ENCODE results near the gene ZFP37.
"Not testable (repeated sequence)": the region's sequence is repeated elsewhere in the genome, so short reads cannot be mapped to it uniquely, and the experiment has no call there.

Gene ZFP37

DNA sequence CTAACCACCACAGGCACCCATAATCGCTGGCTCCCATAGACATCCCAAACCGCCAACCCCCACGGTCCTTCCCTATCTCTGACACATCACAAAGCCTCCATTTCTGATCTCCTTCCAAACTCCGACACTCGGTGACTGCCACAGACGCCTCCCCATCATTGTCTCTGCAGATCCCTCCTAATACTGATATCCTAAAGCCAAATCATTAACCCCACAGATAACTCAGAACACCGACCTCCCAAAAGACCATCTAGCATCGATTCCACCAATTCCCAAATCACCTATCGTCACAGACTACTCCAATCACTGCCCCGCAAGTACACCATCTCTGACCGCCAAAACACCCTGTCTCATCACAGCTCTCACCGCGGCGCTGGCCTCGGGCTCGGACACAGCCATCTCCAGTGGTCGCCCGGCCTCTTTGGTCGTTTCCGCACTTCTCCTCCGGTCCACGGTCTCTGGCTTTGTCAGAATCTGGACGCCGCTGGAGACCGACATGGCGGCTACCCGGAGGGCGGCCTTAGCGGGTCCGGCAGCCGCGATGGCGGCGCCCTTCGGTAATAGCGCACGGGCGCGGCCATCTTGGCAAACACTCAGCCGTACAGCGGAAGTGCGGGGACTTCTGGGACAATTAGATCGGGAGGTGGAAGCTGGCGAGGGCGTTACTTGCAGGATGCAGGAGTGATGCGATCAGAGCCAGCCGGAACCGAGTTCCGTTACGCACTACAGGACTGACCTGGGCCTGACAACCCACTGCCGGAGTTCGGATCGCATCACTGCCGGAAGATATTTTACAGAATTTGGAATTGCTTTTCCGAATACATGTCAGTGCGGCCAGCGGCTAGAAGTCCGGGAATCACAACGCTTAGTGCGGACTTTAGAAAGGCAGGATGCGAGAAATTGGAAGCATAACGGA is at the start of gene ZFP37:
Gene ZFP37 (minus strand): TSS at position 534 of the 916 bp plus-strand sequence. CDS start 36 bp downstream, at position 498.
- peak; percentile 63 to 66 for DNase-seq

DNA sequence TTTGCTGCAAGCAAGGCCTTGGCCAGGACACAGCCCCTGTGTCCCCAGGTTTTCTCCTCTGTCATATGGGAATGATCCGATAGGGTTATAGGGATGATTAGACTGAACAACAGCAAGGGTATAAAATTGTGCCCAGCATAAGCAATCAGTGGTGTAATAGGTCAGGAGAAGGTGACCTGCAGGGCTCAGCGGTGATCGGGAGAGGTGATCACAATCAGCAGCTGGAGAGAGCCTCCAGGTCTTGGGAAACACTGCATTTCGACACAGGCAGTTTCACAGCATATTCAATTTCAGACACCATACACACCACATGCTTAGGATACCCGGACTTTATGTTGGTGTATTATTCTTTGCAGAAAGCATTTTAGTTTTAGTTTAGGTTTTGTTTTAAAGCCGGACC is 48.8 kb upstream of the ZFP37 start:
- not testable (repeated sequence) for DNase-seq

DNA sequence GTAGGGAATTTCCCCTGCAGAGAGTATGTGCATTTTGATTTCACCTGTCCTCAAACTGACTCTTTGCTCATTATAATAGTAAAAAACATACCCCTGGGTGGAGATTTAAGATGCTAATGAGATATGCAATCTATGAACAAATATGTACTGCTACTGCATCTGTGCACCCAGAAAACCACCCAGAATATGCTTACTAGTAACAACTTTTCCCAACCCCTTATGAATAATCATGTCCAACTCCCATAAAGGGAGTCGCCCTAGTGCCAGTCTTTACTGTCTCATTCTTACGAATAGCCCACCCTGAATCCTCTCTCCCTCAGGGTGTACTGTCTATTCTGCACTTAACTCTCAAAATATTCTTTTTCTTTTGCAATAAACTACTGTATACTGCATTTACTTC is 39.0 kb upstream of the ZFP37 start:
- DNase-seq = no peak

- DNase-seq = not testable (repeated sequence)
Measured at GRCh38 chr9:113089924-113090323, 33.4 kb upstream of the ZFP37 start.

GRCh38 chr9:113089143-113089505 is 32.6 kb upstream of the ZFP37 start:
- DNase-seq = not testable (repeated sequence)

- not testable (repeated sequence) for DNase-seq
Measured at GRCh38 chr9:113088456-113089142, 32.1 kb upstream of the ZFP37 start.

GRCh38 chr9:113062932-113063310 is 6.4 kb upstream of the ZFP37 start:
- not testable (repeated sequence) for DNase-seq

GRCh38 chr9:113062256-113062931 is 5.9 kb upstream of the ZFP37 start:
- not testable (repeated sequence) for DNase-seq

DNA sequence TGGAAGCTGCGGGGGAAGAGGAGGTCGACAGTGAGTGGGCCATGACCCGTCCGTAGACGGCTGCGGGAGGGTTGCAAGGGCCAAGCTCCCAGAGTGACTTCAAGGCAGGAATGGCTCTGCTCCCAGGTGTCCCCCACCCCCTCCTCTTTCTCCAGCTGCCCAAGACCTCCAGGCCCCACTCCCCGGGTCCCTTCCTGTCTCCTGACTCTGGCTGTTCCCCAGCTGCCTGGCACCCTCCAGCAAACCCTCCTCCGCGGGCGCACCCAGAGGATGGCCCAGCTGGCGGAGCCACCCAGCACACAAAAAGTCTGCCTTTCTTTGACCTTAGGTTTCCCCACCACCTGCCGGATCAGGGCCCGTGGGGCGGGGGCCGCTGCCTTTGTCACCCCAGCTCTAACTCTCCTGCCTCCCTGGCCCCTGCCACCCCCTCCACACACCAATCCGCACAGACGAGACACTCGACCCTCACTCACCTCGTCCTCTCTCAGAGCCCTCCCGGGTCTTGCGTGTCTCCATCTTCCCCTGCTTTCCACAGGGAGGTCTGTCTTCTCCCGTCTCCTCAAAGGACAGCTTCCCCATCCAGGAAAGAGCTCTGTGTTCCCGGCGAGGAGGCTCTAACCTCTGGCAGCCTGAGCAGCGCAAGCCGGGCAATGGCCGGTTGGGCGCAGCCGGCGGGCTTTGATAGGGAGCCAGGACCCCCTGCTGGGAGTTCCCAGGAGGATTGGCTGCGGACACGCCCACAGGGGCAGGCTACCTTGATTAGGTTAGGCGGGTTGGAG is 4.7 kb upstream of the ZFP37 start:
- not testable (repeated sequence) for DNase-seq

DNA sequence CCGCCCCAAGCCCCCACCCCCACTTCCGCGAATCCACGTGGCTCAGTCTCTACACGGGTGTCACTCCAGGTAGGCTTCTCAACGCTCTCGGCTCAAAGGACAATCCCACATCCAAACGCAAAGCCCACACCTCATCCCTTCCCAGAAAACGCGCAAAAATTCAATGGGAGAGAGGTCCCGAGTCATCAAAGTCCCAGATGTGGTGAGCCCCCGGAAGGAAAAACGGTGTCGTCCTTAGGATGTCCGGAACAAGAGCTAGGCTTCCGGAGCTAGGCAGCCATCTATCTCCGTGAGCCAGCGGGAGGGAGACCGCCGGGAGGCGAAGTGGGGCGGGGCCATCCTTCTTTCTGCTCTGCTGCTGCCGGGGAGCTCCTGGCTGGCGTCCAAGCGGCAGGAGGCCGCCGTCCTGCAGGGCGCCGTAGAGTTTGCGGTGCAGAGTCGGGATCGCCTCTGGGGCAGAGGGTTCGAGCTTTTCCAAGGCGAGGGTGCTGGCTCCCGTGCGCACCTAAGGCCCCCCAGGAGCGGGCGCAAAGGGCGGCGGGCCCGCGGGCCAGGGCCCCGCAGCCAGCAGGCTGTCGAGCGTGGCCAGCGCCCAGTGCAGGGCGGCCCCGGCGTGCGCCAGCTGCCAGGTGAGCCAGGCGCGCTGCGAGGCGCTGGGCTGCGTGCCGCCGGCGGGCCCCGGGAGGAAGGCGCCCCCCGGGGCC is 3.2 kb upstream of the ZFP37 start:
- not testable (repeated sequence) for DNase-seq

DNA sequence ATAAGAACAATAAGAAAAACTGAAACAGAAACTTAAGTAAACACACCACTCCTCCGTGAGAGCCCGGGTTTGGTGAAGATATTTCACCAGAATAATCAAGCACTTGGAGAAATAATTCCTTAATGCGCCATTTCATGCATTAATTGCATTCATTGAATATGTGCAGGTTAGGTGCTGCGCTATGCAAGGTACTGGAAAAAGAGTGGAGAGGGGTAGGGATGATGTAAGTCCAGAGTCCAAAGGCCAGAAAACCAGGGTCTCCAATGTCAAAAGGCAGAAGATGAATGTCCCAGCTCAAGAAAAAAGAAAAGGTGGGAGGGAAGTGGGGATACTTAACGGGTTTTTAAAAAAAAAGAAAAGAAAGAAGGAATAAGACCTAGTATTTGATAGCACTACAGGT is 669 bp upstream of the ZFP37 start:
- DNase-seq = no peak

- DNase-seq = no peak
Measured at GRCh38 chr9:113042884-113043657, 13.5 kb downstream of the ZFP37 start.

DNA sequence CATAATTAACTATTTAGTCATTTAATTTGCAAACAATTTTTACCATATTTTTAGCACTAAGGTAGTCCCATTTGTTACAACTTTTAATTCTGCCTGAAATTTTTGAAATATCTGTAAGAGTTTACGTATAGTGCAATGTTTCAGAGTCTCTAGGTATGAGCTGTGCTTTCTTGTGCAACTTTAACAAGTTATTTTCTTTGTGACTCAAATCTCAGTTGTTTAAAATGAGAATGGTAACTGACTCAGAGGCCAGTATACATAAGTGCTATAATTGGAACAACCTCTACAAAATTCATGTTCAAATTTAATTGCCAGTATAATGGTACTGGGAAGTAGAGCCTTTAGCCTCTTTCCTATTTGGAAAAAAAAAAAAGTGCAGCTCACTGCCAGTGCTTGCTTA is 30.3 kb downstream of the ZFP37 start:
- DNase-seq = no peak

- no peak for DNase-seq
Measured at GRCh38 chr9:113018247-113018646, 38.3 kb downstream of the ZFP37 start.

DNA sequence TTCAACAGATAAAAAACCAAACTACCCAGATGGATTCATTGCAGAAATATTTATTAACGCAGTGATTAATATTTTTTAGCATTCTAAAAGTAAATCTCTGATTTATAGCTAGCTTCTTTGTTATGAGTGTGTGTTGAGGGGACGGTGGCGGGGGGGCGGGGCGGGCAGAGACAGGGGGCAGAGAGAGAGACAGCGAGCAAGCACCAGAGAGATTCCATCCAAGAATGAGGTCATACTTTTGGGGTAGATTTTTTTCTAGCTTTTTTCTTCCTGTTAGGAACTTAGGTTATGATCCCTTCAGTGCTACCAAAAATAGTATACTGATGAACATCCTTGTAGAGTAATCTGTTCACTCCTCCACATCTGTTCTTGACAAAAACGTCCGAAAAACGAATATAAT is 44.0 kb downstream of the ZFP37 start:
- DNase-seq = no peak

GRCh38 chr9:113011911-113012381 is 44.6 kb downstream of the ZFP37 start, which contains the start of gene ZNF883:
ZNF883 (minus strand) TSS chr9:113012192.
- DNase-seq = peak; percentile 7

GRCh38 chr9:113005777-113006176 is 50.7 kb downstream of the ZFP37 start:
- no peak for DNase-seq

- DNase-seq = no peak
Measured at GRCh38 chr9:112997236-112997941, 59.1 kb downstream of the ZFP37 start.
